Activated gamma-delta T cell (primary cell): ENCODE measurements around the gene CD1B.
"Not testable (repeated sequence)": the region's sequence is repeated elsewhere in the genome, so short reads cannot be mapped to it uniquely, and the experiment has no call there.

Source experiments
- DNase-seq: peaks from one replicate; lab custom pipeline; 2025; lab: John Stamatoyannopoulos, UW
- total RNA-seq, 2 donors: gene quantifications; one replicate each; lab custom pipeline; 2026; lab: John Stamatoyannopoulos, UW

Gene CD1B
- 0 reads per million in 2 donors for total RNA-seq

GRCh38 chr1:158331481-158332150 lies at the start of gene CD1B:
CD1B (minus strand) TSS chr1:158331531; CDS start chr1:158331423, 108 bp downstream.
- DNase-seq = no peak

GRCh38 chr1:158374860-158375259 lies 43.5 kb upstream of the CD1B start:
- no peak for DNase-seq

GRCh38 chr1:158374101-158374500 lies 42.8 kb upstream of the CD1B start:
- DNase-seq = not testable (repeated sequence)

GRCh38 chr1:158371188-158371953 lies 40.0 kb upstream of the CD1B start:
- no peak for DNase-seq

- DNase-seq = no peak
Measured at GRCh38 chr1:158366783-158367182, 35.5 kb upstream of the CD1B start.

- no peak for DNase-seq
Measured at GRCh38 chr1:158362941-158363340, 31.6 kb upstream of the CD1B start.

- DNase-seq = no peak
Measured at GRCh38 chr1:158362482-158362881, 31.2 kb upstream of the CD1B start.

- no peak for DNase-seq
Measured at GRCh38 chr1:158357441-158357840, 26.1 kb upstream of the CD1B start.

GRCh38 chr1:158356616-158357015 lies 25.3 kb upstream of the CD1B start:
- no peak for DNase-seq

GRCh38 chr1:158355773-158356285 lies 24.5 kb upstream of the CD1B start:
- no peak for DNase-seq

GRCh38 chr1:158354255-158354654 lies 22.9 kb upstream of the CD1B start:
- no peak for DNase-seq

- no peak for DNase-seq
Measured at GRCh38 chr1:158353303-158354075, 22.2 kb upstream of the CD1B start, which contains the start of gene CD1E. CD1E (plus strand) TSS chr1:158353894; CDS start chr1:158353989, 95 bp downstream.

GRCh38 chr1:158348946-158349345 lies 17.6 kb upstream of the CD1B start:
- peak; percentile 13 for DNase-seq

- DNase-seq = not testable (repeated sequence)
Measured at GRCh38 chr1:158336413-158336812, 5.1 kb upstream of the CD1B start.

GRCh38 chr1:158335213-158335532 lies 3.8 kb upstream of the CD1B start:
- no peak for DNase-seq

- no peak for DNase-seq
Measured at GRCh38 chr1:158334526-158335212, 3.3 kb upstream of the CD1B start.

GRCh38 chr1:158333405-158334155 lies 2.2 kb upstream of the CD1B start:
- no peak for DNase-seq

- DNase-seq = no peak
Measured at GRCh38 chr1:158331106-158331425, 265 bp downstream of the CD1B start.

- no peak for DNase-seq
Measured at GRCh38 chr1:158330391-158331105, 783 bp downstream of the CD1B start.

GRCh38 chr1:158329733-158330132 lies 1.6 kb downstream of the CD1B start:
- DNase-seq = no peak

- DNase-seq = no peak
Measured at GRCh38 chr1:158329300-158329699, 2.0 kb downstream of the CD1B start.
